ENCODE data around the gene KIF25. TPM values are rescaled to one million over a fixed set of nuclear protein-coding genes. Genes with fewer than 3 reads are reported as not detected.

Gene KIF25
- total RNA-seq, 1 experiment from 2014 or later = 0.28 TPM

- TF ChIP-seq E2F5 (CRISPR knock-in tag; IDR thresholded peaks at IDR 0.05) (no peak), CBFB (CRISPR knock-in tag; IDR thresholded peaks at IDR 0.05; ENCODE audit: low read depth) (no peak)
Observed at GRCh38 chr6:167987396-167988153, 9.9 kb upstream of the KIF25 start (continued).

- ChIA-PET POLR2A (no interaction called here), CTCF (no interaction called here)
- peaks cover 14% of the 10 kb centered on the region for H3K9me3 Mint-ChIP-seq
- ATAC-seq (no peak), DNase-seq (ENCODE audit: low spot score) (no peak)
- no peaks in the 10 kb centered on the region for H3K4me1 Mint-ChIP-seq
- TF ChIP-seq TCF7 (CRISPR knock-in tag; IDR thresholded peaks at IDR 0.05; ENCODE audit: low read depth) = no peak
- TF ChIP-seq ZNF138 (CRISPR knock-in tag; conservative IDR thresholded peaks at IDR 0.05) = no peak
- TF ChIP-seq CTCF (IDR thresholded peaks at IDR 0.05) = no peak
- TF ChIP-seq E2F4 (CRISPR knock-in tag; IDR thresholded peaks at IDR 0.05; ENCODE audit: borderline replicate concordance, low read depth) = no peak
- no peak for TF ChIP-seq ATF3 (CRISPR knock-in tag; conservative IDR thresholded peaks at IDR 0.05)
- TF ChIP-seq NR3C1 (CRISPR knock-in tag; conservative IDR thresholded peaks at IDR 0.05; ENCODE audit: low read depth) = no peak
- TF ChIP-seq ELF4 (CRISPR knock-in tag; IDR thresholded peaks at IDR 0.05; ENCODE audit: low read depth) = no peak
- TF ChIP-seq TEAD4 (CRISPR knock-in tag; IDR thresholded peaks at IDR 0.05) = no peak
- no peak for TF ChIP-seq TEAD1 (CRISPR knock-in tag; IDR thresholded peaks at IDR 0.05)
- TF ChIP-seq FOXJ3 (CRISPR knock-in tag; IDR thresholded peaks at IDR 0.05; ENCODE audit: borderline replicate concordance) = no peak
- TF ChIP-seq USF1 (CRISPR knock-in tag; IDR thresholded peaks at IDR 0.05) = no peak
- no peak for TF ChIP-seq ZNF232 (CRISPR knock-in tag; IDR thresholded peaks at IDR 0.05)
- H3K36me3 Mint-ChIP-seq = no peaks in the 10 kb centered on the region; the same call in 1 of the 2 replicates
- H3K4me3 Mint-ChIP-seq = no peak overlapping the region
- no peak overlapping the region for H3K27ac Mint-ChIP-seq
- H3K27me3 Mint-ChIP-seq (ENCODE audit: low read depth) = no peaks in the 10 kb centered on the region
Observed at GRCh38 chr6:167988154-167988495, 9.3 kb upstream of the KIF25 start.

- Mint-ChIP-seq H3K27ac (no peak overlapping the region), H3K4me3 (no peak overlapping the region), H3K27me3 (ENCODE audit: low read depth) (no peaks in the 10 kb centered on the region), H3K4me1 (no peaks in the 10 kb centered on the region), H3K9me3 (peaks cover 8% of the 10 kb centered on the region), H3K36me3 (no peaks in the 10 kb centered on the region)
- DNase-seq (ENCODE audit: low spot score) (no peak), ATAC-seq (no peak)
- ChIA-PET CTCF (interaction anchor here (0.5 to 0.6 kb wide), 2 partner anchors 43 to 491 kb away, joined by 3 read pairs; no protein-coding TSS in a partner anchor), POLR2A (no interaction called here)
- TF ChIP-seq ERG (CRISPR knock-in tag; IDR thresholded peaks at IDR 0.05) (no peak), AFF4 (CRISPR knock-in tag; IDR thresholded peaks at IDR 0.05; ENCODE audit: borderline replicate concordance) (no peak), ZSCAN18 (CRISPR knock-in tag; IDR thresholded peaks at IDR 0.05) (no peak), MXD4 (CRISPR knock-in tag; IDR thresholded peaks at IDR 0.05; ENCODE audit: borderline replicate concordance) (no peak), CBFB (CRISPR knock-in tag; IDR thresholded peaks at IDR 0.05; ENCODE audit: low read depth) (no peak), ATF3 (CRISPR knock-in tag; conservative IDR thresholded peaks at IDR 0.05) (no peak)
Observed at GRCh38 chr6:167988945-167989841, 8.3 kb upstream of the KIF25 start.

Data from WTC11 (cell line).